Ishikawa (cell line): ENCODE results near the gene ATP1A4.

ENCODE experiments used
- EP300 ChIP-seq: IDR thresholded peaks from 2 replicates; pipeline ENCODE4 v1.6.1; 2012; ENCODE audit warnings: borderline replicate concordance
- FOXM1 ChIP-seq: IDR thresholded peaks from 2 replicates; pipeline ENCODE4 v1.6.1; 2012; ENCODE audit warnings: low read depth, borderline replicate concordance
- RAD21 ChIP-seq: IDR thresholded peaks from 2 replicates; pipeline ENCODE4 v1.6.1; 2012; ENCODE audit warnings: low read depth
- TF ChIP-seq, protein P1 (sequence below): IDR thresholded peaks from 2 replicates; pipeline ENCODE4 v1.6.1; 2012

DNA sequence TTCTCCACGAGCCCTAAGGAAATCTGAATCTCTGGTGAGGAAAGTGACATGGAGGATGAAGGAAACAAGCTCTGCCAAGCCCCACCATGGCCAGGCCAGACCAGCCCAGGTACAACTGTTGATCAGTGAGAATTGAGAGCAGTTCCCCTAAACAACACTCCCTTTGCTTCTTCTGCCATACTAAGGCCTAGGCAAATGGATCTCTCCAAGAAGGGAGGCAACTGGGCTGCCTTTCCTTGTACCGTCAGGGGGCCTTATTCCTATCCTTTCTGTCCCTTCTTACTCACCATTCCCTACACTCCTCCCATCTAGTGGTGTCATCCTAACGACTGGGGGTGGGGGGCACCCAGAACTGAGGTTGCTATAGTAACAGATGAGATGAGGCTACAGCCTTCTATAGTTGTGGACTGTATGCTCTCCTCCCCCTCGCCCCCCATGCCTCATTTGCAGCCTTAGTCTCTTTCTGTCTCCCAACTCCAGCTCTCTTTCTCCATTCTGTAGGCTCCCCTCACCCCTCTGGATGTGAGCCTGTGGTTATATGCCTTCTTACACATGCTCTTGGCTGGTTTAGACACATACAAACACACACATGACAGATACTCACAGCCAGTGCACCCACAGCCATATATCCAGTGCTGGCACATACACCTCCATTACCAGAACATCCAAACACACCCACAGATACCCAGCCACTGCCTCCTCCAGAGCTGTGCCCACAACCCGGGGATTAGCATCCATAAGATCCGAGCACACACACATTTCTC, 57.3 kb downstream of the ATP1A4 start:
- TF ChIP-seq EP300: no peak
- TF ChIP-seq RAD21: no peak
- TF ChIP-seq, protein P1, sequence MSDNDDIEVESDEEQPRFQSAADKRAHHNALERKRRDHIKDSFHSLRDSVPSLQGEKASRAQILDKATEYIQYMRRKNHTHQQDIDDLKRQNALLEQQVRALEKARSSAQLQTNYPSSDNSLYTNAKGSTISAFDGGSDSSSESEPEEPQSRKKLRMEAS: no peak
- no peak for TF ChIP-seq FOXM1
